ENCODE measurements around the gene CCIN. TPM values are rescaled to one million over a fixed set of nuclear protein-coding genes. Genes with fewer than 3 reads are reported as not detected.
A peak's percentile ranks its signal among the peaks of the same experiment; 100 is the strongest.
"Not testable (repeated sequence)": the region's sequence is repeated elsewhere in the genome, so short reads cannot be mapped to it uniquely, and the experiment has no call there.

Gene CCIN
- total and polyA plus RNA-seq, 7 experiments from 2014 or later, result 0.15 to 3.6 (median 0.49) TPM; not detected in 3

- Histone ChIP-seq H3K36me3 (ENCODE audit: control insufficient read depth in 2 of 3, insufficient read depth in 3 of 3, low read length in 3 of 3) (no peaks in the 10 kb centered on the region), H3K9me3 (ENCODE audit: control insufficient read depth in 2 of 3, low read length in 3 of 3) (no peaks in the 10 kb centered on the region), H3K27me3 (ENCODE audit: control insufficient read depth in 2 of 2, insufficient read depth in 2 of 2, low read length in 2 of 2) (no peaks in the 10 kb centered on the region), H3K27ac (ENCODE audit: low read depth, low read length) (no peak overlapping the region), H3K4me3 (ENCODE audit: low read length) (no peak overlapping the region), H3K4me1 (ENCODE audit: control insufficient read depth in 2 of 2, insufficient read depth in 2 of 2, low read length in 2 of 2) (no peaks in the 10 kb centered on the region)
- DNase-seq (no peak), ATAC-seq (no peak)
- Mint-ChIP-seq H3K4me3 (no peak overlapping the region), H3K9me3 (no peaks in the 10 kb centered on the region), H3K27me3 (peaks cover 0 to 9% (median 0%) of the 10 kb centered on the region in 5 donors), H3K27ac (no peak overlapping the region), H3K36me3 (no peaks in the 10 kb centered on the region), H3K4me1 (peaks cover 0 to 5% (median 0%) of the 10 kb centered on the region in 7 donors)
- CTCF ChIA-PET, result interaction anchor here (0.6 kb wide), 1 partner anchor 71 kb away, joined by 4 read pairs; no protein-coding TSS in a partner anchor
- POLR2A ChIA-PET, result interaction anchor here (0.6 kb wide), 1 partner anchor 403 kb away, joined by 6 read pairs; no protein-coding TSS in a partner anchor
- intact Hi-C loops (cut with micrococcal nuclease), result no loop called here
Observed at GRCh38 chr9:36173861-36174260, 4.7 kb downstream of the CCIN start.

- no peak overlapping the region for H3K4me3 Mint-ChIP-seq
- ATAC-seq (no peak), DNase-seq (no peak)
- Histone ChIP-seq H3K4me3 (ENCODE audit: low read length) (no peak overlapping the region), H3K4me1 (ENCODE audit: control insufficient read depth in 2 of 2, insufficient read depth in 2 of 2, low read length in 2 of 2) (no peaks in the 10 kb centered on the region), H3K36me3 (ENCODE audit: control insufficient read depth in 2 of 3, insufficient read depth in 3 of 3, low read length in 3 of 3) (no peaks in the 10 kb centered on the region), H3K27me3 (ENCODE audit: control insufficient read depth in 2 of 2, insufficient read depth in 2 of 2, low read length in 2 of 2) (no peaks in the 10 kb centered on the region), H3K27ac (ENCODE audit: low read depth, low read length) (no peak overlapping the region), H3K9me3 (ENCODE audit: control insufficient read depth in 2 of 3, low read length in 3 of 3) (no peaks in the 10 kb centered on the region)
- ChIA-PET POLR2A (interaction anchor here (0.6 kb wide), 1 partner anchor 403 kb away, joined by 6 read pairs; no protein-coding TSS in a partner anchor), CTCF (interaction anchor here (0.6 kb wide), 1 partner anchor 71 kb away, joined by 4 read pairs; no protein-coding TSS in a partner anchor)
- H3K4me1 Mint-ChIP-seq, result peaks cover 0 to 9% (median 0%) of the 10 kb centered on the region in 7 donors
- no peaks in the 10 kb centered on the region for H3K36me3 Mint-ChIP-seq
- peaks cover 0 to 9% (median 0%) of the 10 kb centered on the region in 5 donors for H3K27me3 Mint-ChIP-seq
- no peak overlapping the region for H3K27ac Mint-ChIP-seq
- H3K9me3 Mint-ChIP-seq, result no peaks in the 10 kb centered on the region
- intact Hi-C loops (cut with micrococcal nuclease), result no loop called here
Observed at GRCh38 chr9:36174271-36174670, 5.1 kb downstream of the CCIN start.

- intact Hi-C loops (cut with micrococcal nuclease), result no loop called here
- H3K27me3 Mint-ChIP-seq, result peaks cover 0 to 9% (median 0%) of the 10 kb centered on the region in 5 donors
- H3K4me3 ChIP-seq (ENCODE audit: low read length), result no peak overlapping the region
Observed at GRCh38 chr9:36174731-36175130, 5.5 kb downstream of the CCIN start.

DNA sequence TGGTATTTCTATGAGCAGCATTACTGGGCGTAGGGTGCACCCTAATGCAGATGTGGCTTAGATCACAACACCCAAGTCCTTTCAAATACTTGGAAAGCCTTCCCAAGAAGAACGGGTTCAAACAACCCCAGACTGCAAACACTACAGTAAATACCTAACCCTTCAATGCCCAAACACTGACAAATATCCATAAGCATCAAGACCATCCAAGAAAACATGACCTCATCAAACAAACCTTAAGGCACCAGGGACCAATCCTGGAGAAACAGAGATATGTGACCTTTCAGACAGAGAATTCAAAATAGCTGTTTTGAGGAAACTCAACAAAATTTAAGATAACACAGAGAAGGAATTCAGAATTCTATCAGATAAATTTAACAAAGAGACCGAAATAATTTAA is 6.0 kb downstream of the CCIN start:
- H3K9me3 Mint-ChIP-seq; intact Hi-C loops (cut with micrococcal nuclease); H3K27ac ChIP-seq (ENCODE audit: low read depth, low read length); H3K4me1 ChIP-seq (ENCODE audit: control insufficient read depth in 2 of 2, insufficient read depth in 2 of 2, low read length in 2 of 2); H3K4me3 ChIP-seq (ENCODE audit: low read length); H3K4me1 Mint-ChIP-seq; ATAC-seq; H3K4me3 Mint-ChIP-seq; H3K36me3 Mint-ChIP-seq; H3K36me3 ChIP-seq (ENCODE audit: control insufficient read depth in 2 of 3, insufficient read depth in 3 of 3, low read length in 3 of 3); H3K27ac Mint-ChIP-seq; H3K27me3 ChIP-seq (ENCODE audit: control insufficient read depth in 2 of 2, insufficient read depth in 2 of 2, low read length in 2 of 2); H3K9me3 ChIP-seq (ENCODE audit: control insufficient read depth in 2 of 3, low read length in 3 of 3); DNase-seq; CTCF ChIA-PET: not testable (repeated sequence)
- POLR2A ChIA-PET, result interaction anchor here (0.6 kb wide), 1 partner anchor 50 kb away, joined by 3 read pairs; no protein-coding TSS in a partner anchor
- H3K27me3 Mint-ChIP-seq, result peaks cover 0 to 11% (median 0%) of the 10 kb centered on the region in 5 donors

More at GRCh38 chr9:36174731-36175130, 5.5 kb downstream of the CCIN start:
- H3K4me1 ChIP-seq (ENCODE audit: control insufficient read depth in 2 of 2, insufficient read depth in 2 of 2, low read length in 2 of 2), result no peaks in the 10 kb centered on the region
- Mint-ChIP-seq H3K4me1 (peaks cover 0 to 10% (median 0%) of the 10 kb centered on the region in 7 donors), H3K36me3 (peaks cover 0 to under 1% (median 0%) of the 10 kb centered on the region in 5 donors), H3K27ac (no peak overlapping the region), H3K9me3 (peaks cover 0 to under 1% (median 0%) of the 10 kb centered on the region in 11 donors), H3K4me3 (no peak overlapping the region)
- no peaks in the 10 kb centered on the region for H3K36me3 ChIP-seq (ENCODE audit: control insufficient read depth in 2 of 3, insufficient read depth in 3 of 3, low read length in 3 of 3)
- DNase-seq, result no peak
- no peaks in the 10 kb centered on the region for H3K9me3 ChIP-seq (ENCODE audit: control insufficient read depth in 2 of 3, low read length in 3 of 3)
- H3K27ac ChIP-seq (ENCODE audit: low read depth, low read length), result no peak overlapping the region
- CTCF ChIA-PET, result no interaction called here
- ATAC-seq, result no peak
- no peaks in the 10 kb centered on the region for H3K27me3 ChIP-seq (ENCODE audit: control insufficient read depth in 2 of 2, insufficient read depth in 2 of 2, low read length in 2 of 2)
- POLR2A ChIA-PET, result interaction anchor here (0.6 kb wide), 1 partner anchor 50 kb away, joined by 3 read pairs; no protein-coding TSS in a partner anchor

DNA sequence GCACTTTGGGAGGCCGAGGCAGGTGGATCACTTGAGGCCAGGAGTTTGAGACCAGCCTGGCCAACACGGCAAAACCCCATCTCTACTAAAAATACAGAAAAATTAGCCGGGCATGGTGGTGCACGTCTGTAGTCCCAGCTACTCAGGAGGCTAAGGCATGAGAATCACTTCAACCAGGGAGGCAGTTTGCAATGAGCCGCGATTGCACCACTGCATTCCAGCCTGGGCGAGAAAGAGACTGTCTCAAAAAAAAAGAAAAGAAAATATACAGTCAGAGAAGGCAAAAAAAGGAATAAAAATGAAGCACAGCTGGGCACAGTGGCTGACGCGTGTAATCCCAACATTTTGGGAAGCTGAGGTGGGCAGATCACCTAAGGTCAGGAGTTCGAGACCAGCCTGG is 7.3 kb downstream of the CCIN start:
- DNase-seq; POLR2A ChIA-PET; H3K4me3 ChIP-seq (ENCODE audit: low read length); intact Hi-C loops (cut with micrococcal nuclease); H3K4me1 Mint-ChIP-seq; H3K4me1 ChIP-seq (ENCODE audit: control insufficient read depth in 2 of 2, insufficient read depth in 2 of 2, low read length in 2 of 2); H3K9me3 ChIP-seq (ENCODE audit: control insufficient read depth in 2 of 3, low read length in 3 of 3); H3K36me3 ChIP-seq (ENCODE audit: control insufficient read depth in 2 of 3, insufficient read depth in 3 of 3, low read length in 3 of 3); ATAC-seq; H3K27ac ChIP-seq (ENCODE audit: low read depth, low read length); H3K4me3 Mint-ChIP-seq; H3K27me3 ChIP-seq (ENCODE audit: control insufficient read depth in 2 of 2, insufficient read depth in 2 of 2, low read length in 2 of 2); H3K9me3 Mint-ChIP-seq; H3K36me3 Mint-ChIP-seq: not testable (repeated sequence)
- Mint-ChIP-seq H3K27me3 (peaks cover 0 to 19% (median 0%) of the 10 kb centered on the region in 5 donors), H3K27ac (peak overlapping the region in 1 of 9 donors; percentile 45)
- CTCF ChIA-PET, result interaction anchor here (1.3 kb wide), 1 partner anchor 10 kb away, joined by 3 read pairs; no protein-coding TSS in a partner anchor

DNA sequence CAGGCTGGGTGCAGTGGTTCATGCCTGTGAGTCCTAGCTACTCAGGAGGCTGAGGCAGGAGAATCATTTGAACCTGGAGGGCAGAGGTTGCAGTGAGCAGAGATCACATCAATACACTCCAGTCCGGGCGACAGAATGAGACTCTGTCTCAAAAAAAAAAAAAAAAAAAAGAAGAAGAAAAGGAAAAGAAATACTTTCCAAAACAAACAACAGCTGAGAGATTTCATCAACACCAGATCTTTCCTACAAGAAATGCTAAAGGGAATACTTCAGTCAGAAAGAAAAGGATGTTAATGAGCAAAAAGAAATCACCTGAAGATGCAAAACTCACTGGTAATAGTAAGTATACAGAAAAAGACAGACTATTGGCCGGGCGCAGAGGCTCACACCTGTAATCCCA is 8.4 kb downstream of the CCIN start:
- intact Hi-C loops (cut with micrococcal nuclease), result no loop called here
- Mint-ChIP-seq H3K4me3 (no peak overlapping the region), H3K36me3 (peaks cover 0 to 3% (median 0%) of the 10 kb centered on the region in 5 donors), H3K27me3 (peaks cover 0 to 19% (median 0%) of the 10 kb centered on the region in 5 donors), H3K9me3 (peaks cover 0 to 2% (median 0%) of the 10 kb centered on the region in 11 donors), H3K4me1 (peaks cover 0 to 10% (median 0%) of the 10 kb centered on the region in 7 donors), H3K27ac (peak overlapping the region in 1 of 9 donors; percentile 39)
- H3K4me1 ChIP-seq (ENCODE audit: control insufficient read depth in 2 of 2, insufficient read depth in 2 of 2, low read length in 2 of 2), result no peaks in the 10 kb centered on the region
- H3K9me3 ChIP-seq (ENCODE audit: control insufficient read depth in 2 of 3, low read length in 3 of 3), result no peaks in the 10 kb centered on the region
- no peak overlapping the region for H3K4me3 ChIP-seq (ENCODE audit: low read length)
- no peaks in the 10 kb centered on the region for H3K36me3 ChIP-seq (ENCODE audit: control insufficient read depth in 2 of 3, insufficient read depth in 3 of 3, low read length in 3 of 3)
- ChIA-PET CTCF (interaction anchor here (0.7 kb wide), 2 partner anchors 152 to 950 kb away, joined by 3 read pairs; no protein-coding TSS in a partner anchor), POLR2A (no interaction called here)
- no peak for DNase-seq
- H3K27ac ChIP-seq (ENCODE audit: low read depth, low read length), result no peak overlapping the region
- no peak for ATAC-seq
- H3K27me3 ChIP-seq (ENCODE audit: control insufficient read depth in 2 of 2, insufficient read depth in 2 of 2, low read length in 2 of 2), result no peaks in the 10 kb centered on the region

GRCh38 chr9:36180243-36180642 is 11.1 kb downstream of the CCIN start:
- intact Hi-C loops (cut with micrococcal nuclease); ATAC-seq; H3K9me3 Mint-ChIP-seq; H3K4me1 ChIP-seq (ENCODE audit: control insufficient read depth in 2 of 2, insufficient read depth in 2 of 2, low read length in 2 of 2); DNase-seq; H3K27ac ChIP-seq (ENCODE audit: low read depth, low read length); H3K27ac Mint-ChIP-seq; H3K36me3 ChIP-seq (ENCODE audit: control insufficient read depth in 2 of 3, insufficient read depth in 3 of 3, low read length in 3 of 3); CTCF ChIA-PET; H3K27me3 ChIP-seq (ENCODE audit: control insufficient read depth in 2 of 2, insufficient read depth in 2 of 2, low read length in 2 of 2); H3K36me3 Mint-ChIP-seq; H3K4me1 Mint-ChIP-seq; H3K9me3 ChIP-seq (ENCODE audit: control insufficient read depth in 2 of 3, low read length in 3 of 3); H3K4me3 Mint-ChIP-seq; H3K4me3 ChIP-seq (ENCODE audit: low read length): not testable (repeated sequence)
- POLR2A ChIA-PET, result interaction anchor here (0.6 to 0.7 kb wide), 2 partner anchors 66 to 342 kb away, joined by 3 to 4 read pairs; no protein-coding TSS in a partner anchor
- peaks cover 0 to 17% (median 0%) of the 10 kb centered on the region in 5 donors for H3K27me3 Mint-ChIP-seq
